Measurements from ENCODE around the gene GUK1. TPM values are rescaled to one million over a fixed set of nuclear protein-coding genes. Genes with fewer than 3 reads are reported as not detected.

Gene GUK1
- total RNA-seq, 1 experiment from 2014 or later: 111 TPM

DNA sequence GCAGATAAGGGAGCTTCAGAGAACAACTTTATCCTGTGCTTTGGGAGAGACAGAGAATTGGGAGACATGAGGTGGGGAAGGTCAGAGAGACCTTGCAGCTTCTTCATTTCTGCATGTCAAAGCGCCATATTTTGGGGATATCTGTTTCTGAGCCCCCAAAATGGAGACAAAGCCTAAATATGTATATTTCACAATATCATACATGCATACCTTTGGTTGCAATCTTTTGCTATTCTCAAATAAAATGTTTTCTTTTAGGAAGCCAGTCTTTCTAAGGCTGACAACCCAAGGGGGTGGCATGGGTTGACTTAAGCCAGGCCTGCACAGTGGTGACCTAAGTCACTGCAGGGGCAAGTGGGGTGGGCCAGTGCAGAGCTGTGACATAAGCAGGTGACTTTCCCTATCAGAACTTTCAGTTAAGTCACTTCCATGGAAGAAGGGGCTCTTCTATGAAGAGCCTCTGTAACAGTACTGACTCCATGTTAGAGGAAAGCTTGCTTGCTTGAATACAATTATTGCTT is 17.1 kb upstream of the GUK1 start:
- Mint-ChIP-seq H3K36me3 (peaks cover 13% of the 10 kb centered on the region), H3K4me1 (no peaks in the 10 kb centered on the region), H3K27me3 (ENCODE audit: low read depth) (peaks cover 85% of the 10 kb centered on the region), H3K9me3 (peaks cover 29% of the 10 kb centered on the region), H3K4me3 (no peak overlapping the region), H3K27ac (no peak overlapping the region)
- DNase-seq (ENCODE audit: low spot score): no peak
- TF ChIP-seq NFATC4 (CRISPR knock-in tag; IDR thresholded peaks at IDR 0.05) (no peak), ZBTB43 (CRISPR knock-in tag; IDR thresholded peaks at IDR 0.05) (no peak), ZNF396 (CRISPR knock-in tag; IDR thresholded peaks at IDR 0.05; ENCODE audit: borderline replicate concordance) (no peak), GTF2I (CRISPR knock-in tag; conservative IDR thresholded peaks at IDR 0.05) (no peak), ELF4 (CRISPR knock-in tag; IDR thresholded peaks at IDR 0.05; ENCODE audit: low read depth) (no peak), HMGA2 (CRISPR knock-in tag; IDR thresholded peaks at IDR 0.05) (no peak), NFYB (CRISPR knock-in tag; conservative IDR thresholded peaks at IDR 0.05; ENCODE audit: low read depth) (no peak)
- no peak for ATAC-seq
- CTCF ChIA-PET: interaction anchor here (2.5 kb wide), 1 partner anchor 8 kb away, joined by 13 read pairs; no protein-coding TSS in a partner anchor
- POLR2A ChIA-PET: no interaction called here

- POLR2A ChIA-PET: no interaction called here
- DNase-seq (ENCODE audit: low spot score): no peak
- H3K27ac Mint-ChIP-seq: no peak overlapping the region
These were observed 16.6 kb upstream of the GUK1 start for GRCh38 chr1:228123505-228123904.

GRCh38 chr1:228125185-228125584 is 14.9 kb upstream of the GUK1 start:
- TF ChIP-seq, protein P1, sequence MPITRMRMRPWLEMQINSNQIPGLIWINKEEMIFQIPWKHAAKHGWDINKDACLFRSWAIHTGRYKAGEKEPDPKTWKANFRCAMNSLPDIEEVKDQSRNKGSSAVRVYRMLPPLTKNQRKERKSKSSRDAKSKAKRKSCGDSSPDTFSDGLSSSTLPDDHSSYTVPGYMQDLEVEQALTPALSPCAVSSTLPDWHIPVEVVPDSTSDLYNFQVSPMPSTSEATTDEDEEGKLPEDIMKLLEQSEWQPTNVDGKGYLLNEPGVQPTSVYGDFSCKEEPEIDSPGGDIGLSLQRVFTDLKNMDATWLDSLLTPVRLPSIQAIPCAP (CRISPR knock-in tag; IDR thresholded peaks at IDR 0.05): no peak
- no peak for TF ChIP-seq ZNF396 (CRISPR knock-in tag; IDR thresholded peaks at IDR 0.05; ENCODE audit: borderline replicate concordance)
- TF ChIP-seq, protein P2, sequence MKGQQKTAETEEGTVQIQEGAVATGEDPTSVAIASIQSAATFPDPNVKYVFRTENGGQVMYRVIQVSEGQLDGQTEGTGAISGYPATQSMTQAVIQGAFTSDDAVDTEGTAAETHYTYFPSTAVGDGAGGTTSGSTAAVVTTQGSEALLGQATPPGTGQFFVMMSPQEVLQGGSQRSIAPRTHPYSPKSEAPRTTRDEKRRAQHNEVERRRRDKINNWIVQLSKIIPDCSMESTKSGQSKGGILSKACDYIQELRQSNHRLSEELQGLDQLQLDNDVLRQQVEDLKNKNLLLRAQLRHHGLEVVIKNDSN (CRISPR knock-in tag; IDR thresholded peaks at IDR 0.05): no peak
- TF ChIP-seq GRHL2 (CRISPR knock-in tag; IDR thresholded peaks at IDR 0.05; ENCODE audit: insufficient replicate concordance, severe bottlenecking): no peak
- TF ChIP-seq HMGA2 (CRISPR knock-in tag; IDR thresholded peaks at IDR 0.05): no peak
- TF ChIP-seq, protein P3, sequence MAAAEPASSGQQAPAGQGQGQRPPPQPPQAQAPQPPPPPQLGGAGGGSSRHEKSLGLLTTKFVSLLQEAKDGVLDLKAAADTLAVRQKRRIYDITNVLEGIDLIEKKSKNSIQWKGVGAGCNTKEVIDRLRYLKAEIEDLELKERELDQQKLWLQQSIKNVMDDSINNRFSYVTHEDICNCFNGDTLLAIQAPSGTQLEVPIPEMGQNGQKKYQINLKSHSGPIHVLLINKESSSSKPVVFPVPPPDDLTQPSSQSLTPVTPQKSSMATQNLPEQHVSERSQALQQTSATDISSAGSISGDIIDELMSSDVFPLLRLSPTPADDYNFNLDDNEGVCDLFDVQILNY (CRISPR knock-in tag; IDR thresholded peaks at IDR 0.05): no peak
- no peak for TF ChIP-seq OVOL2 (CRISPR knock-in tag; IDR thresholded peaks at IDR 0.05; ENCODE audit: borderline replicate concordance)
- no peak for ATAC-seq
- Mint-ChIP-seq H3K9me3 (peaks cover 12% of the 10 kb centered on the region), H3K27me3 (ENCODE audit: low read depth) (peaks cover 91% of the 10 kb centered on the region), H3K4me3 (no peak overlapping the region), H3K4me1 (no peaks in the 10 kb centered on the region), H3K27ac (no peak overlapping the region), H3K36me3 (no peaks in the 10 kb centered on the region)
- ChIA-PET POLR2A (no interaction called here), CTCF (interaction anchor here (0.7 to 1.5 kb wide), 2 partner anchors 40 to 121 kb away, joined by 3 to 6 read pairs; no protein-coding TSS in a partner anchor)
- DNase-seq (ENCODE audit: low spot score): no peak

More at GRCh38 chr1:228123505-228123904, 16.6 kb upstream of the GUK1 start:
- Mint-ChIP-seq H3K4me1 (no peaks in the 10 kb centered on the region), H3K4me3 (no peak overlapping the region), H3K9me3 (peaks cover 26% of the 10 kb centered on the region), H3K27me3 (ENCODE audit: low read depth) (peaks cover 88% of the 10 kb centered on the region), H3K36me3 (peaks cover 10% of the 10 kb centered on the region)
- no peak for TF ChIP-seq ZNF121 (CRISPR knock-in tag; IDR thresholded peaks at IDR 0.05)
- no peak for TF ChIP-seq SMAD3 (CRISPR knock-in tag; IDR thresholded peaks at IDR 0.05; ENCODE audit: borderline replicate concordance)
- TF ChIP-seq ELF4 (CRISPR knock-in tag; IDR thresholded peaks at IDR 0.05; ENCODE audit: low read depth): no peak
- no peak for TF ChIP-seq RORB (CRISPR knock-in tag; IDR thresholded peaks at IDR 0.05)
- no peak for TF ChIP-seq JUN (CRISPR knock-in tag; IDR thresholded peaks at IDR 0.05)
- TF ChIP-seq MXD4 (CRISPR knock-in tag; IDR thresholded peaks at IDR 0.05; ENCODE audit: borderline replicate concordance): no peak
- no peak for TF ChIP-seq NR2C2 (CRISPR knock-in tag; IDR thresholded peaks at IDR 0.05)
- no peak for TF ChIP-seq ZNF423 (CRISPR knock-in tag; IDR thresholded peaks at IDR 0.05)
- CTCF ChIA-PET: no interaction called here
- ATAC-seq: no peak
